ENCODE measurements around the gene TBC1D22A. TPM values are rescaled to one million over a fixed set of nuclear protein-coding genes. Genes with fewer than 3 reads are reported as not detected.

Gene TBC1D22A
- total and polyA plus RNA-seq, 2 experiments from 2014 or later, result 15.3 to 19.8 TPM

DNA sequence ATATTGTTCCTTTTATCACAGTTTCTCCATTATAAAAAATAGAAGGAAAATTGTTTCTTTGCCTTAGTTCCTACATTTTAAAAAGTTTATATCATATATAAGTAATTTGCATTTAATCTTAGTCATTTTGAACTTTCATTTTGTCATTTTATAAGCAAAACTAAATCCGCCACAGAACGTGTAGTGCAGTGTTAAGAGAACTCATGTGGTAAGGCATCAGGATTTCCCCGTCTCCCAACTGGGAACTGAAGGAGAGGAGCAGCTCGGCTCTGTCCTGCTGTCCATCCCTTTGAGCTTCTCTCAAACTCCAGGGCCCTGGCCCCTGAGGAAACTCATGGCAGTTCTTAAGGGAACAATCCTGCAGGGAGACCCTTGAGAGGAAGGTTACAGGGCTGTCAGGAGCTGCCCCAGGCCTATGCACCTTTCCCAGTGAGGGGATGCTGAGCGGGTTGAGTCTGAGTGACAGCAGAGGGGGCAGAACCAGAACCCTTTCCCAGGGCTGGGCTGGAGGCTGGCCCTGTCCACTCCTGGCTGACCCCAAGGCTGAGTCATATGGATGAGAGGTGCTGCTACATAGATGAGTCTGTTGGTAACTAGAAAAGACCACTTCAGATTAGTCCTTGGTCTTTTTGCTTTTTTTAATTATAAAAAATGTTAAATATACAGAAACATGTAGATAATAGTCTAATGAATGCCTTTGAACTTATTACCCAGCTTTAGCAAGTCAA is 333.1 kb downstream of the TBC1D22A start:
- Histone ChIP-seq H3K4me2 (no peak overlapping the region), H3K27me3 (no peaks in the 10 kb centered on the region), H3K9me2 (replicated peaks; ENCODE audit: insufficient read depth) (no peaks in the 10 kb centered on the region), H2AFZ (no peak overlapping the region), H3K79me2 (no peaks in the 10 kb centered on the region), H3K4me1 (ENCODE audit: insufficient read depth) (no peaks in the 10 kb centered on the region), H3K4me3 (no peak overlapping the region), H3K36me3 (replicated peaks; ENCODE audit: insufficient read depth, low read depth) (no peaks in the 10 kb centered on the region), H4K20me1 (ENCODE audit: insufficient read depth, poor library complexity, severe bottlenecking) (no peaks in the 10 kb centered on the region), H3K9me3 (ENCODE audit: low read depth) (no peaks in the 10 kb centered on the region), H3K27ac (no peak overlapping the region)
- DNase-seq (ENCODE audit: low spot score), result no peak
- 92% methylated on average over 5 of the region's 5 CpGs for WGBS (ENCODE audit: low lambda C conversion rate, missing lambda C conversion rate)
- no peak for TF ChIP-seq EZH2phosphoT487 (IDR thresholded peaks at IDR 0.05; ENCODE audit: low read depth, severe bottlenecking, unreplicated experiment)
- no peak for TF ChIP-seq EZH2 (IDR thresholded peaks at IDR 0.05; ENCODE audit: borderline replicate concordance)
- TF ChIP-seq, protein P1, sequence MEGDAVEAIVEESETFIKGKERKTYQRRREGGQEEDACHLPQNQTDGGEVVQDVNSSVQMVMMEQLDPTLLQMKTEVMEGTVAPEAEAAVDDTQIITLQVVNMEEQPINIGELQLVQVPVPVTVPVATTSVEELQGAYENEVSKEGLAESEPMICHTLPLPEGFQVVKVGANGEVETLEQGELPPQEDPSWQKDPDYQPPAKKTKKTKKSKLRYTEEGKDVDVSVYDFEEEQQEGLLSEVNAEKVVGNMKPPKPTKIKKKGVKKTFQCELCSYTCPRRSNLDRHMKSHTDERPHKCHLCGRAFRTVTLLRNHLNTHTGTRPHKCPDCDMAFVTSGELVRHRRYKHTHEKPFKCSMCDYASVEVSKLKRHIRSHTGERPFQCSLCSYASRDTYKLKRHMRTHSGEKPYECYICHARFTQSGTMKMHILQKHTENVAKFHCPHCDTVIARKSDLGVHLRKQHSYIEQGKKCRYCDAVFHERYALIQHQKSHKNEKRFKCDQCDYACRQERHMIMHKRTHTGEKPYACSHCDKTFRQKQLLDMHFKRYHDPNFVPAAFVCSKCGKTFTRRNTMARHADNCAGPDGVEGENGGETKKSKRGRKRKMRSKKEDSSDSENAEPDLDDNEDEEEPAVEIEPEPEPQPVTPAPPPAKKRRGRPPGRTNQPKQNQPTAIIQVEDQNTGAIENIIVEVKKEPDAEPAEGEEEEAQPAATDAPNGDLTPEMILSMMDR (IDR thresholded peaks at IDR 0.05; ENCODE audit: poor library complexity), result no peak

DNA sequence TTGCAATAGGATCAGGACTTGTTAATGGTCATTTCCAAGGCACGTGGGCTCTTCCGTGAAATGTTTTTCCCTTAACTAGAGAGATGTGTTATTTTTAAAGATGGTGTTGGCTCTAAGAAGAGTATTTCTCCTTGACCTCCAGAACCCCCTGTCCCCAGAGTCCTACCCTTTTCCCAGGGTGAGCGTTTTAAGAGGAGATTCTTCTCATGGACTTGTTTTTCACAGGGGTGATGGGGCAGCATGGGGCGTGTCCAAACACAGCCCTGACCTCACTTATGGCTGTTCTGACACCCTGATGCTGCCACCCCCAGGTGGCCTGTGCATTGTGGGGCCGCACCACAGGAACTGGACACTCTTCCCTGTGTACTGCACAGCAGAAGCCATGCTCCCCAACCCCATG is 335.7 kb downstream of the TBC1D22A start:
- H3K4me2 ChIP-seq, result no peak overlapping the region
- no peak for DNase-seq (ENCODE audit: low spot score)
- 94% methylated on average over 5 of the region's 5 CpGs for WGBS (ENCODE audit: low lambda C conversion rate, missing lambda C conversion rate)
- H3K9me2 ChIP-seq (replicated peaks; ENCODE audit: insufficient read depth), result no peaks in the 10 kb centered on the region
- H3K9me3 ChIP-seq (ENCODE audit: low read depth), result no peaks in the 10 kb centered on the region
- no peak overlapping the region for H3K27ac ChIP-seq
- H3K79me2 ChIP-seq, result no peaks in the 10 kb centered on the region
- H3K36me3 ChIP-seq (replicated peaks; ENCODE audit: insufficient read depth, low read depth), result no peaks in the 10 kb centered on the region
- H3K27me3 ChIP-seq, result no peaks in the 10 kb centered on the region
- no peak overlapping the region for H2AFZ ChIP-seq
- TF ChIP-seq EZH2 (IDR thresholded peaks at IDR 0.05; ENCODE audit: borderline replicate concordance), result no peak
- TF ChIP-seq, protein P1 (IDR thresholded peaks at IDR 0.05; ENCODE audit: poor library complexity), result no peak
- no peak for TF ChIP-seq EZH2phosphoT487 (IDR thresholded peaks at IDR 0.05; ENCODE audit: low read depth, severe bottlenecking, unreplicated experiment)
- H3K4me1 ChIP-seq (ENCODE audit: insufficient read depth), result peaks cover 11% of the 10 kb centered on the region
- no peak overlapping the region for H3K4me3 ChIP-seq
- no peaks in the 10 kb centered on the region for H4K20me1 ChIP-seq (ENCODE audit: insufficient read depth, poor library complexity, severe bottlenecking)

DNA sequence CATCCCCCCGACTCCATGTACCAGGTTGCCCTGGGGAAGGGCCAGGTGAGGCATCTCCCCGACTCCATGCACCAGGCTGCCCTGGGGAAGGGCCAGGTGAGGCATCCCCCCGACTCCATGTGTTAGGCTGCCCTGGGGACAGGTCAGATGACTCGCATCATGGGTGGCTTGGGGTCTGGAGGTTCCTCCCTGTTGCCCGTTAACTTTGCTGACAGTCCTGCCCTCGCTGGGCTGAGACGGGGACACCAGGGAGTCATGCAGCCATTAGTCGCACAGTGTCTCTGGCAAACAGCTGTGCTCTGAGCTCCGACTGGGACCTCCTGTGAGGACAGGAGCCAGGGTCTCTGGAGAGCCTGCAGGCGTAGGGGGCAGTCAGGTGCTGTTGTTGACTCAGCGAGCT is 336.1 kb downstream of the TBC1D22A start:
- no peak for TF ChIP-seq EZH2 (IDR thresholded peaks at IDR 0.05; ENCODE audit: borderline replicate concordance)
- TF ChIP-seq, protein P1 (IDR thresholded peaks at IDR 0.05; ENCODE audit: poor library complexity), result no peak
- TF ChIP-seq EZH2phosphoT487 (IDR thresholded peaks at IDR 0.05; ENCODE audit: low read depth, severe bottlenecking, unreplicated experiment), result no peak
- no peaks in the 10 kb centered on the region for H3K27me3 ChIP-seq
- no peak overlapping the region for H3K4me2 ChIP-seq
- H3K36me3 ChIP-seq (replicated peaks; ENCODE audit: insufficient read depth, low read depth), result no peaks in the 10 kb centered on the region
- H3K4me3 ChIP-seq, result no peak overlapping the region
- H2AFZ ChIP-seq, result no peak overlapping the region
- no peak overlapping the region for H3K27ac ChIP-seq
- H4K20me1 ChIP-seq (ENCODE audit: insufficient read depth, poor library complexity, severe bottlenecking), result no peaks in the 10 kb centered on the region
- DNase-seq (ENCODE audit: low spot score), result no peak
- H3K9me2 ChIP-seq (replicated peaks; ENCODE audit: insufficient read depth), result no peaks in the 10 kb centered on the region
- 90% methylated on average over 11 of the region's 11 CpGs for WGBS (ENCODE audit: low lambda C conversion rate, missing lambda C conversion rate)
- no peaks in the 10 kb centered on the region for H3K79me2 ChIP-seq
- H3K9me3 ChIP-seq (ENCODE audit: low read depth), result no peaks in the 10 kb centered on the region
- peaks cover 15% of the 10 kb centered on the region for H3K4me1 ChIP-seq (ENCODE audit: insufficient read depth)
